ENCODE results near the gene LPP.

LPP gene

GRCh38 chr3:188168648-188169047 lies 14.7 kb downstream of the LPP start:
- H3K4me1 Mint-ChIP-seq (ENCODE audit: low read depth) = peaks cover 44% of the 10 kb centered on the region
- no peak overlapping the region for H3K4me3 Mint-ChIP-seq
- no peaks in the 10 kb centered on the region for H3K27me3 Mint-ChIP-seq (ENCODE audit: low read depth)
- H3K36me3 Mint-ChIP-seq (ENCODE audit: low read depth) = peaks cover 13% of the 10 kb centered on the region
- DNase-seq (ENCODE audit: low spot score) = no peak
- no peak overlapping the region for H3K27ac Mint-ChIP-seq
- H3K9me3 Mint-ChIP-seq = no peaks in the 10 kb centered on the region

- Mint-ChIP-seq H3K9me3 (no peaks in the 10 kb centered on the region), H3K4me3 (peak overlapping the region; percentile 6), H3K36me3 (ENCODE audit: low read depth) (peaks cover 18% of the 10 kb centered on the region), H3K27me3 (ENCODE audit: low read depth) (no peaks in the 10 kb centered on the region), H3K4me1 (ENCODE audit: low read depth) (peaks cover 42% of the 10 kb centered on the region), H3K27ac (peak overlapping the region; percentile 2)
- DNase-seq (ENCODE audit: low spot score) = no peak
Observed at GRCh38 chr3:188169830-188170455, 16.0 kb downstream of the LPP start.

GRCh38 chr3:188170461-188171459 lies 16.8 kb downstream of the LPP start:
- peaks cover 40% of the 10 kb centered on the region for H3K4me1 Mint-ChIP-seq (ENCODE audit: low read depth)
- H3K27me3 Mint-ChIP-seq (ENCODE audit: low read depth) = no peaks in the 10 kb centered on the region
- no peaks in the 10 kb centered on the region for H3K9me3 Mint-ChIP-seq
- peaks cover 17% of the 10 kb centered on the region for H3K36me3 Mint-ChIP-seq (ENCODE audit: low read depth)
- H3K27ac Mint-ChIP-seq = peak overlapping the region; percentile 16
- H3K4me3 Mint-ChIP-seq = peak overlapping the region; percentile 6
- DNase-seq (ENCODE audit: low spot score) = peak; percentile 42

GRCh38 chr3:188171682-188172467 lies 17.9 kb downstream of the LPP start:
- H3K27ac Mint-ChIP-seq = no peak overlapping the region
- no peaks in the 10 kb centered on the region for H3K9me3 Mint-ChIP-seq
- no peak for DNase-seq (ENCODE audit: low spot score)
- no peak overlapping the region for H3K4me3 Mint-ChIP-seq
- peaks cover 26% of the 10 kb centered on the region for H3K36me3 Mint-ChIP-seq (ENCODE audit: low read depth)
- H3K4me1 Mint-ChIP-seq (ENCODE audit: low read depth) = peaks cover 40% of the 10 kb centered on the region
- no peaks in the 10 kb centered on the region for H3K27me3 Mint-ChIP-seq (ENCODE audit: low read depth)

GRCh38 chr3:188174317-188175044 lies 20.5 kb downstream of the LPP start:
- Mint-ChIP-seq H3K9me3 (no peaks in the 10 kb centered on the region), H3K27ac (no peak overlapping the region), H3K4me3 (no peak overlapping the region), H3K4me1 (ENCODE audit: low read depth) (peaks cover 52% of the 10 kb centered on the region), H3K27me3 (ENCODE audit: low read depth) (no peaks in the 10 kb centered on the region), H3K36me3 (ENCODE audit: low read depth) (peaks cover 41% of the 10 kb centered on the region)
- DNase-seq (ENCODE audit: low spot score) = no peak

GRCh38 chr3:188176476-188176875 lies 22.5 kb downstream of the LPP start:
- H3K27ac Mint-ChIP-seq = no peak overlapping the region
- peaks cover 45% of the 10 kb centered on the region for H3K4me1 Mint-ChIP-seq (ENCODE audit: low read depth)
- H3K9me3 Mint-ChIP-seq = no peaks in the 10 kb centered on the region

GRCh38 chr3:188176884-188177283 lies 22.9 kb downstream of the LPP start:
- Mint-ChIP-seq H3K9me3 (no peaks in the 10 kb centered on the region), H3K27me3 (ENCODE audit: low read depth) (no peaks in the 10 kb centered on the region), H3K4me3 (no peak overlapping the region), H3K4me1 (ENCODE audit: low read depth) (peaks cover 45% of the 10 kb centered on the region), H3K27ac (no peak overlapping the region), H3K36me3 (ENCODE audit: low read depth) (peaks cover 48% of the 10 kb centered on the region)
- DNase-seq (ENCODE audit: low spot score) = no peak

More at GRCh38 chr3:188176476-188176875, 22.5 kb downstream of the LPP start:
- DNase-seq (ENCODE audit: low spot score) = no peak
- peaks cover 46% of the 10 kb centered on the region for H3K36me3 Mint-ChIP-seq (ENCODE audit: low read depth)
- H3K4me3 Mint-ChIP-seq = no peak overlapping the region
- no peaks in the 10 kb centered on the region for H3K27me3 Mint-ChIP-seq (ENCODE audit: low read depth)

- peaks cover 45% of the 10 kb centered on the region for H3K4me1 Mint-ChIP-seq (ENCODE audit: low read depth)
- no peaks in the 10 kb centered on the region for H3K27me3 Mint-ChIP-seq (ENCODE audit: low read depth)
- H3K4me3 Mint-ChIP-seq = no peak overlapping the region
- no peak for DNase-seq (ENCODE audit: low spot score)
- H3K27ac Mint-ChIP-seq = no peak overlapping the region
- no peaks in the 10 kb centered on the region for H3K9me3 Mint-ChIP-seq
- peaks cover 48% of the 10 kb centered on the region for H3K36me3 Mint-ChIP-seq (ENCODE audit: low read depth)
Observed at GRCh38 chr3:188177721-188178120, 23.8 kb downstream of the LPP start.

- peaks cover 43% of the 10 kb centered on the region for H3K4me1 Mint-ChIP-seq (ENCODE audit: low read depth)
- no peaks in the 10 kb centered on the region for H3K9me3 Mint-ChIP-seq
- H3K27ac Mint-ChIP-seq = no peak overlapping the region
- no peak overlapping the region for H3K4me3 Mint-ChIP-seq
- DNase-seq (ENCODE audit: low spot score) = no peak
- H3K27me3 Mint-ChIP-seq (ENCODE audit: low read depth) = no peaks in the 10 kb centered on the region
- H3K36me3 Mint-ChIP-seq (ENCODE audit: low read depth) = peaks cover 46% of the 10 kb centered on the region
Observed at GRCh38 chr3:188178293-188178936, 24.5 kb downstream of the LPP start.

- Mint-ChIP-seq H3K27ac (no peak overlapping the region), H3K4me3 (no peak overlapping the region), H3K4me1 (ENCODE audit: low read depth) (peaks cover 37% of the 10 kb centered on the region), H3K27me3 (ENCODE audit: low read depth) (no peaks in the 10 kb centered on the region), H3K36me3 (ENCODE audit: low read depth) (peaks cover 41% of the 10 kb centered on the region), H3K9me3 (no peaks in the 10 kb centered on the region)
- no peak for DNase-seq (ENCODE audit: low spot score)
Observed at GRCh38 chr3:188179006-188179966, 25.3 kb downstream of the LPP start.

GRCh38 chr3:188180114-188180513 lies 26.2 kb downstream of the LPP start:
- Mint-ChIP-seq H3K4me3 (no peak overlapping the region), H3K27me3 (ENCODE audit: low read depth) (no peaks in the 10 kb centered on the region), H3K4me1 (ENCODE audit: low read depth) (peaks cover 34% of the 10 kb centered on the region), H3K27ac (no peak overlapping the region), H3K36me3 (ENCODE audit: low read depth) (peaks cover 37% of the 10 kb centered on the region), H3K9me3 (no peaks in the 10 kb centered on the region)
- DNase-seq (ENCODE audit: low spot score) = no peak

- Mint-ChIP-seq H3K27ac (no peak overlapping the region), H3K4me1 (ENCODE audit: low read depth) (peaks cover 33% of the 10 kb centered on the region), H3K4me3 (no peak overlapping the region), H3K9me3 (no peaks in the 10 kb centered on the region), H3K27me3 (ENCODE audit: low read depth) (no peaks in the 10 kb centered on the region), H3K36me3 (ENCODE audit: low read depth) (peaks cover 17% of the 10 kb centered on the region)
- DNase-seq (ENCODE audit: low spot score) = no peak
Observed at GRCh38 chr3:188183452-188183851, 29.5 kb downstream of the LPP start.
